Measurements from ENCODE around the gene NUP93.

GRCh38 chr16:56891685-56892084 lies 161.8 kb downstream of the NUP93 start:
- TF ChIP-seq POLR2AphosphoS5 (IDR thresholded peaks at IDR 0.05; ENCODE audit: borderline replicate concordance, low read depth, low read length), result no peak
- TF ChIP-seq EZH2 (IDR thresholded peaks at IDR 0.05), result no peak
